Lower leg skin (tissue), 3 donors: ENCODE results near the gene CNEP1R1.

Source experiments
- POLR2A ChIP-seq, 2 donors: fragments of 450-650 bp; IDR thresholded peaks; one replicate each; pipeline ENCODE4 v1.6.1; 2016 to 2017; ENCODE audit warnings: antibody characterized with exemption in 2 of 2, mild to moderate bottlenecking in 1 of 2, moderate library complexity in 1 of 2
- TF ChIP-seq, protein P1 (sequence below), 3 donors: fragments of 450-650 bp; IDR thresholded peaks; one replicate each; pipeline ENCODE4 v1.5.1; 2016; ENCODE audit warnings: antibody characterized with exemption in 3 of 3, mild to moderate bottlenecking in 3 of 3, moderate library complexity in 2 of 3

DNA sequence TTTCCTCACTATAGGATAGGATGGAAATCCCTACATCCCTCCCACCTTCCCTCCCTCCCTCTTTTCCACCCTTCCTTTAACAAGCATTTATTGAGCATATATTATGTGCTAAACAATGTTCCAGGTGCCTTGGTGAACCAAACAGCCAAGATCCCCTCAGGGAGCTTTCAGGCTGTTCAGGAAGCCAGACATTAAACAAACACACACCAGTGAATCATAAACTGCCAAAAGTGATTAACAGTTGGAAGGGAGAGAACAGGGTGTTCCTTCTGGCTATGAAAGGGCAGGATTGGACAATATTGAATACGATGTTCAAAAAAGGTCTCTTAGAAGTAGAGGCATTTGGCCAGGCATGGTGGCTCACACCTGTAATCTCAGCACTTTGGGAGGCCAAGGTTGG lies 22.8 kb upstream of the CNEP1R1 start:
- TF ChIP-seq, protein P1, sequence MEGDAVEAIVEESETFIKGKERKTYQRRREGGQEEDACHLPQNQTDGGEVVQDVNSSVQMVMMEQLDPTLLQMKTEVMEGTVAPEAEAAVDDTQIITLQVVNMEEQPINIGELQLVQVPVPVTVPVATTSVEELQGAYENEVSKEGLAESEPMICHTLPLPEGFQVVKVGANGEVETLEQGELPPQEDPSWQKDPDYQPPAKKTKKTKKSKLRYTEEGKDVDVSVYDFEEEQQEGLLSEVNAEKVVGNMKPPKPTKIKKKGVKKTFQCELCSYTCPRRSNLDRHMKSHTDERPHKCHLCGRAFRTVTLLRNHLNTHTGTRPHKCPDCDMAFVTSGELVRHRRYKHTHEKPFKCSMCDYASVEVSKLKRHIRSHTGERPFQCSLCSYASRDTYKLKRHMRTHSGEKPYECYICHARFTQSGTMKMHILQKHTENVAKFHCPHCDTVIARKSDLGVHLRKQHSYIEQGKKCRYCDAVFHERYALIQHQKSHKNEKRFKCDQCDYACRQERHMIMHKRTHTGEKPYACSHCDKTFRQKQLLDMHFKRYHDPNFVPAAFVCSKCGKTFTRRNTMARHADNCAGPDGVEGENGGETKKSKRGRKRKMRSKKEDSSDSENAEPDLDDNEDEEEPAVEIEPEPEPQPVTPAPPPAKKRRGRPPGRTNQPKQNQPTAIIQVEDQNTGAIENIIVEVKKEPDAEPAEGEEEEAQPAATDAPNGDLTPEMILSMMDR (IDR thresholded peaks at IDR 0.05), result no peak
- TF ChIP-seq POLR2A (IDR thresholded peaks at IDR 0.05), result no peak
